GM06990 (cell line): ENCODE data around the gene THRA.

Experiments used
- DNase-seq: peaks from one replicate; pipeline ENCODE4 v3.0.0-alpha.2; 2011; ENCODE audit not compliant: insufficient read length; ENCODE audit errors: extremely low read depth
- H3K27me3 ChIP-seq: replicated peaks from 2 replicates; pipeline ENCODE4 v1.6.0; 2011; ENCODE audit warnings: low read length; ENCODE audit not compliant: control insufficient read depth, insufficient read depth
- H3K36me3 ChIP-seq: 2 replicates; pipeline ENCODE4 v1.5.1; 2011; ENCODE audit warnings: low read length; ENCODE audit not compliant: control insufficient read depth, insufficient read depth
- H3K4me3 ChIP-seq: replicated peaks from 2 replicates; pipeline ENCODE4 v1.5.1; 2011; ENCODE audit warnings: low read depth, mild to moderate bottlenecking, control low read depth, low read length
- CTCF ChIP-seq: IDR thresholded peaks from 2 replicates; pipeline ENCODE4 v1.5.1; 2011; ENCODE audit warnings: low read length, control low read depth, mild to moderate bottlenecking, inconsistent platforms; ENCODE audit not compliant: insufficient read depth, poor library complexity, severe bottlenecking

THRA gene, protein sequence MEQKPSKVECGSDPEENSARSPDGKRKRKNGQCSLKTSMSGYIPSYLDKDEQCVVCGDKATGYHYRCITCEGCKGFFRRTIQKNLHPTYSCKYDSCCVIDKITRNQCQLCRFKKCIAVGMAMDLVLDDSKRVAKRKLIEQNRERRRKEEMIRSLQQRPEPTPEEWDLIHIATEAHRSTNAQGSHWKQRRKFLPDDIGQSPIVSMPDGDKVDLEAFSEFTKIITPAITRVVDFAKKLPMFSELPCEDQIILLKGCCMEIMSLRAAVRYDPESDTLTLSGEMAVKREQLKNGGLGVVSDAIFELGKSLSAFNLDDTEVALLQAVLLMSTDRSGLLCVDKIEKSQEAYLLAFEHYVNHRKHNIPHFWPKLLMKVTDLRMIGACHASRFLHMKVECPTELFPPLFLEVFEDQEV

DNA sequence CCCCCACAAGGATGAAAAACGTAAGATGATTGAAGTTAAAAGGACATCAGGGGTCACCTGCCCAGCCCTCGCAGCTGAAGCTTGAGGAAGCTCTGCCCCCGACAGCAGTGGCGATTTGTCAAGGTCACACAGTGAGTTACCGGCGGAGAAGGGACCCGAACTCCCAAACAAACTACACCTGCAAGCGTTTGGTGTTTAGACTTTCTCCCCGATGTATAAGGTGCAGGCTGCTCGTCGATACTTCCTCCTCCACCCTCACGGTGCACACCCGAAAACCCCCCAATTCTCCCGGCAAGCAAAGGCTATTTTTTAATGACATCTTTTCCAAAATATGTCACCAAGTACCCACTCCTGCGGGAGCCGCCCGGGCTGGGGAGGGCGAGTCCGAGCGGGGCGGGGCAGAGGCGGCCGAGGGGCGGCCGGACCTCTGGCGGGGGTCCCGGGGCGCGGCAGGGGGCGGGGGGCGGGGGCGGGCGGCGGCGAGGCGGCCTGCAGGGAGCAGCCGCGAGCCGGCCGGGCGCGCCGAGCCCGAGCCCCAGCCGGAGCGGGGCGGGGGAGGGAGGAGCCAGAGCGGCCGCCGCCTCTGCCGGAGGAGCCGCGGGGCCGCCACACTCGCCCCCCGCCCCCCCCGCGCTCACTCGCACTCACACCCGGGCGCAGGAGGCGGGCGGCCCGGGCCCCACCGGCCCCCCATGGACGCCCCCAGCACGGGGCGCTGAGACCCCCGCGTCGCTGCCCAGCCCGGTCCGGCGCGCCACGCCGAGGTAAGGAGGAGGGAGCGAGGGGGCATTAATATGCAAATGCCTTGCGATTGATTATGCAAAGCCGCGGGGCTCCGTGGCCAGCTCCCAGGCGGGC, at the start of gene THRA:
Gene THRA, plus strand, starts transcription at position 637 of the 858 bp plus-strand sequence. CDS start 11,524 bp downstream, outside the sequence.
- Histone ChIP-seq H3K4me3 (peak within 1 kb of the TSS; percentile 79), H3K36me3 (no peaks in the 10 kb centered on the region), H3K27me3 (peaks cover 3% of the 10 kb centered on the region; the same call in 1 of the 2 replicates)
- no peak for TF ChIP-seq CTCF
- DNase-seq: peak; percentile 63

DNA sequence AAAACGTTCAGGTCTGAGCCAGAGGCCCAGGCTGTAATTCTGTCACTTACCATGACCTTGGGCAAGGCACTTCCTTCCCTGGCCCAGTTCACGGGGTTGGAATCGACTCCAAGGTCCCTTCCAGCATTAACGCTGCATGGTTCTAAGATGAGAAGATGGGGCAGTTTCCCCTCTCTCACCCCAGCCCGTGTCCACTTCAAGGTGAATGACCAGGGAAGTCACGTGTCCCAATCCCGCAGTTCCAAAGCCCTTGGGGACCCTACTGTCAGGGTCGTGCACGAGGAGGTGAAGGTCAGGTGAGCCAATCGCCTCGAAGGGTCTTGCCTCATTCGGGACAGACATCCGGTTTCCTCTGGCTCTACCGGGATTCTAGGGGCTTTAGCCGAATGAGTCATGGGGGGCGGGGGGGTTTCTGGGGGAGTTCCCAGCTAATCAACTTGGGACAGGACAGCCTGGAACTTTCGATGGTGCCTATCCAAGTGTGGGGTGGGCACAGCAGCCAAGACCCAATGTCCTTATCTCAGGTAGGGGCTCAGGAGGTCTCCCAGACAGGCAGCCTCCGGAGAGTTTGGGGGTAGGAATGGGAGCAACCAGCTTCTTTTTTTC, 48.3 kb upstream of the THRA start:
- Histone ChIP-seq H3K4me3 (no peak overlapping the region), H3K36me3 (peaks cover 5% of the 10 kb centered on the region)
- TF ChIP-seq CTCF: no peak

GRCh38 chr17:40015005-40015997, 47.5 kb upstream of the THRA start, which contains the start of gene CSF3:
Gene CSF3 (plus strand): TSS chr17:40015440. CDS start chr17:40015475, 35 bp downstream.
- TF ChIP-seq CTCF: no peak
- H3K36me3 ChIP-seq: peaks cover 7% of the 10 kb centered on the region
- DNase-seq: no peak
- no peaks in the 10 kb centered on the region for H3K27me3 ChIP-seq
- H3K4me3 ChIP-seq: peak within 1 kb of the TSS; percentile 27

More for the DNA sequence above, 48.3 kb upstream of the THRA start:
- DNase-seq: no peak
- no peaks in the 10 kb centered on the region for H3K27me3 ChIP-seq

DNA sequence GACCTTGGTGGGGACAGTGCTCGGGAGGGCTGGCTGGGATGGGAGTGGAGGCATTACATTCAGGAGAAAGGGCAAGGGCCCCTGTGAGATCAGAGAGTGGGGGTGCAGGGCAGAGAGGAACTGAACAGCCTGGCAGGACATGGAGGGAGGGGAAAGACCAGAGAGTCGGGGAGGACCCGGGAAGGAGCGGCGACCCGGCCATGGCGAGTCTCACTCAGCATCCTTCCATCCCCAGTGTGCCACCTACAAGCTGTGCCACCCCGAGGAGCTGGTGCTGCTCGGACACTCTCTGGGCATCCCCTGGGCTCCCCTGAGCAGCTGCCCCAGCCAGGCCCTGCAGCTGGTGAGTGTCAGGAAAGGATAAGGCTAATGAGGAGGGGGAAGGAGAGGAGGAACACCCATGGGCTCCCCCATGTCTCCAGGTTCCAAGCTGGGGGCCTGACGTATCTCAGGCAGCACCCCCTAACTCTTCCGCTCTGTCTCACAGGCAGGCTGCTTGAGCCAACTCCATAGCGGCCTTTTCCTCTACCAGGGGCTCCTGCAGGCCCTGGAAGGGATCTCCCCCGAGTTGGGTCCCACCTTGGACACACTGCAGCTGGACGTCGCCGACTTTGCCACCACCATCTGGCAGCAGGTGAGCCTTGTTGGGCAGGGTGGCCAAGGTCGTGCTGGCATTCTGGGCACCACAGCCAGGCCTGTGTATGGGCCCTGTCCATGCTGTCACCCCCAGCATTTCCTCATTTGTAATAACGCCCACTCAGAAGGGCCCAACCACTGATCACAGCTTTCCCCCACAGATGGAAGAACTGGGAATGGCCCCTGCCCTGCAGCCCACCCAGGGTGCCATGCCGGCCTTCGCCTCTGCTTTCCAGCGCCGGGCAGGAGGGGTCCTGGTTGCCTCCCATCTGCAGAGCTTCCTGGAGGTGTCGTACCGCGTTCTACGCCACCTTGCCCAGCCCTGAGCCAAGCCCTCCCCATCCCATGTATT, 46.5 kb upstream of the THRA start:
- H3K36me3 ChIP-seq: peaks cover 9% of the 10 kb centered on the region
- no peak for TF ChIP-seq CTCF
- no peaks in the 10 kb centered on the region for H3K27me3 ChIP-seq
- peak overlapping the region; percentile 27 for H3K4me3 ChIP-seq
- no peak for DNase-seq
